Sciatic nerve (tissue), 2 donors: ENCODE results near the gene NOP56. TPM values are rescaled to one million over a fixed set of nuclear protein-coding genes. Genes with fewer than 3 reads are reported as not detected.

Experiments used
- ATAC-seq: fragments of 200-7000 bp; cut with Tn5 transposase; one replicate; pipeline ENCODE4 v1.9.1; 2020; ENCODE audit warnings: mild to moderate bottlenecking, moderate library complexity
- DNase-seq: peaks from one replicate; pipeline ENCODE4 v3.0.0-alpha.2; 2020; ENCODE audit warnings: low spot score
- intact Hi-C: fragments of 100-400 bp; cut with DNase I; formaldehyde crosslinking; loops from one replicate; pipeline ENCODE4 v1.14.2; 2022
- total RNA-seq: library from RNA; stranded (reverse); fragmentation: NEBNext Ultra II Directional; extraction: Animal tissue kit (Norgen Biotek cat#: 25700); gene quantifications from one replicate; pipeline ENCODE4 v1.2.1, GENCODE V29; 2021
- donor health status: DM: no; HTN: no; CAD: no.
- donor health status: DM: no; HTN: no; CAD: no.

NOP56 gene
- total RNA-seq, 1 donor from 2014 or later = 97.4 TPM

GRCh38 chr20:2637246-2637645 is 15.2 kb upstream of the NOP56 start:
- DNase-seq = no peak
- no peak for ATAC-seq
- intact Hi-C loops = no loop called here

- intact Hi-C loops = no loop called here
- ATAC-seq (no peak), DNase-seq (no peak)
Measured at GRCh38 chr20:2640260-2640659, 12.2 kb upstream of the NOP56 start.

GRCh38 chr20:2640899-2641298 is 11.5 kb upstream of the NOP56 start:
- no peak for DNase-seq
- ATAC-seq = no peak

GRCh38 chr20:2643708-2644107 is 8.7 kb upstream of the NOP56 start:
- intact Hi-C loops = no loop called here
- no peak for DNase-seq
- no peak for ATAC-seq

More at GRCh38 chr20:2640899-2641298, 11.5 kb upstream of the NOP56 start:
- intact Hi-C loops = no loop called here

GRCh38 chr20:2652724-2653555 is 508 bp downstream of the NOP56 start:
- DNase-seq (no peak), ATAC-seq (peak; percentile 62)
- intact Hi-C loops = loop anchor here (10.0 kb wide), 1 partner anchor 128 kb away; no protein-coding TSS in a partner anchor

GRCh38 chr20:2653556-2654383 is 1.3 kb downstream of the NOP56 start:
- ATAC-seq (no peak), DNase-seq (no peak)
- intact Hi-C loops = loop anchor here (10.0 kb wide), 1 partner anchor 129 kb away; no protein-coding TSS in a partner anchor

GRCh38 chr20:2654384-2654822 is 2.0 kb downstream of the NOP56 start:
- intact Hi-C loops = loop anchor here (10.0 kb wide), 1 partner anchor 130 kb away; no protein-coding TSS in a partner anchor
- ATAC-seq (no peak), DNase-seq (no peak)

GRCh38 chr20:2654831-2655230 is 2.4 kb downstream of the NOP56 start:
- ATAC-seq = no peak
- intact Hi-C loops = loop anchor here (10.0 kb wide), 1 partner anchor 130 kb away; no protein-coding TSS in a partner anchor

GRCh38 chr20:2655331-2656116 is 3.1 kb downstream of the NOP56 start:
- DNase-seq (no peak), ATAC-seq (no peak)
- intact Hi-C loops = loop anchor here (10.0 kb wide), 1 partner anchor 131 kb away; no protein-coding TSS in a partner anchor

More at GRCh38 chr20:2654831-2655230, 2.4 kb downstream of the NOP56 start:
- DNase-seq = no peak

- ATAC-seq = no peak
- DNase-seq = no peak
- intact Hi-C loops = loop anchor here (10.0 kb wide), 1 partner anchor 132 kb away; no protein-coding TSS in a partner anchor
Measured at GRCh38 chr20:2656471-2657117, 4.2 kb downstream of the NOP56 start.

- intact Hi-C loops = loop anchor here (10.0 kb wide), 1 partner anchor 132 kb away; no protein-coding TSS in a partner anchor
- ATAC-seq (no peak), DNase-seq (no peak)
Measured at GRCh38 chr20:2657241-2657640, 4.8 kb downstream of the NOP56 start.

GRCh38 chr20:2657674-2658073 is 5.2 kb downstream of the NOP56 start:
- ATAC-seq = no peak
- intact Hi-C loops = loop anchor here (10.0 kb wide), 1 partner anchor 133 kb away; no protein-coding TSS in a partner anchor
- DNase-seq = no peak

GRCh38 chr20:2658414-2659354 is 6.3 kb downstream of the NOP56 start:
- no peak for DNase-seq
- intact Hi-C loops = loop anchor here (10.0 kb wide), 1 partner anchor 134 kb away; no protein-coding TSS in a partner anchor
- ATAC-seq = no peak

- no peak for DNase-seq
- intact Hi-C loops = loop anchor here (10.0 kb wide), 1 partner anchor 135 kb away; no protein-coding TSS in a partner anchor
- no peak for ATAC-seq
Measured at GRCh38 chr20:2659547-2659946, 7.1 kb downstream of the NOP56 start.

- intact Hi-C loops = no loop called here
- ATAC-seq (no peak), DNase-seq (no peak)
Measured at GRCh38 chr20:2663364-2663886, 11.0 kb downstream of the NOP56 start.

GRCh38 chr20:2663887-2664719 is 11.7 kb downstream of the NOP56 start, which contains the start of gene IDH3B:
TSS of gene IDH3B (minus strand) at chr20:2664216. CDS start at chr20:2664188, 28 bp downstream.
- ATAC-seq (peak; percentile 99), DNase-seq (peak; percentile 95)
- intact Hi-C loops = no loop called here
